Neural cell (in vitro differentiated cells): ENCODE measurements around the gene MAGI2. TPM values are rescaled to one million over a fixed set of nuclear protein-coding genes. Genes with fewer than 3 reads are reported as not detected.

Source experiments
- H2AFZ ChIP-seq: fragments of 200-600, 300-800 bp; sonication (generic), shearing (Covaris generic); 2 replicates; pipeline ENCODE4 v1.6.0; 2014; ENCODE audit warnings: low read depth, mild to moderate bottlenecking, antibody characterized with exemption, low read length, moderate library complexity
- H3F3A ChIP-seq: fragments of 200-600 bp; shearing (Covaris generic); 2 replicates; pipeline ENCODE4 v1.6.1; 2016; ENCODE audit warnings: mild to moderate bottlenecking, moderate library complexity, mixed read lengths, antibody characterized with exemption, low read length; ENCODE audit not compliant: insufficient read depth, poor library complexity, severe bottlenecking
- H3K27ac ChIP-seq: fragments of 200-600, 300-800 bp; sonication (generic), shearing (Covaris generic); 2 replicates; pipeline ENCODE4 v1.5.1; 2014; ENCODE audit warnings: mild to moderate bottlenecking, low read length, moderate library complexity
- H3K27me3 ChIP-seq: fragments of 300-800, 200-600 bp; sonication (generic), shearing (Covaris generic); 2 replicates; pipeline ENCODE4 v1.6.0; 2014; ENCODE audit warnings: mild to moderate bottlenecking, low read depth, low read length, moderate library complexity; ENCODE audit not compliant: insufficient read depth
- H3K36me3 ChIP-seq: fragments of 300-800, 200-600 bp; sonication (generic), shearing (Covaris generic); 2 replicates; pipeline ENCODE4 v1.5.1; 2014; ENCODE audit warnings: mild to moderate bottlenecking, antibody characterized with exemption, low read length, moderate library complexity; ENCODE audit not compliant: insufficient read depth
- H3K4me2 ChIP-seq: fragments of 300-800, 200-600 bp; sonication (generic), shearing (Covaris generic); 2 replicates; pipeline ENCODE4 v1.6.0; 2014; ENCODE audit warnings: mild to moderate bottlenecking, low read length
- H3K4me3 ChIP-seq: fragments of 300-800, 200-600 bp; sonication (generic), shearing (Covaris generic); 2 replicates; pipeline ENCODE4 v1.5.1; 2014; ENCODE audit warnings: mild to moderate bottlenecking, low read length, moderate library complexity
- H3K79me2 ChIP-seq: fragments of 200-600 bp; shearing (Covaris generic); replicated peaks from 2 replicates; pipeline ENCODE4 v1.6.0; 2014; ENCODE audit warnings: mild to moderate bottlenecking, low read length, moderate library complexity; ENCODE audit not compliant: insufficient read depth
- H3K9ac ChIP-seq: fragments of 300-800, 200-600 bp; sonication (generic), shearing (Covaris generic); 2 replicates; pipeline ENCODE4 v1.6.1; 2016; ENCODE audit warnings: mild to moderate bottlenecking, low read length, mixed read lengths
- H3K9me2 ChIP-seq: fragments of 200-600 bp; shearing (Covaris generic); 2 replicates; pipeline ENCODE4 v1.6.1; 2016; ENCODE audit warnings: mild to moderate bottlenecking, low read length, mixed read lengths; ENCODE audit not compliant: insufficient read depth
- H3K9me3 ChIP-seq: fragments of 200-600, 300-800 bp; sonication (generic), shearing (Covaris generic); 2 replicates; pipeline ENCODE4 v1.6.1; 2016; ENCODE audit warnings: mild to moderate bottlenecking, mixed run types, low read length, moderate library complexity, mixed read lengths
- H4K20me1 ChIP-seq: fragments of 200-600 bp; shearing (Covaris generic); 2 replicates; pipeline ENCODE4 v1.6.1; 2016; ENCODE audit warnings: mild to moderate bottlenecking, mixed run types; ENCODE audit not compliant: insufficient read depth
- CTCF ChIP-seq: fragments of 450-650 bp; IDR thresholded peaks from 2 replicates; pipeline ENCODE4 v1.5.1; 2014; ENCODE audit warnings: antibody characterized with exemption, mild to moderate bottlenecking, moderate library complexity; ENCODE audit not compliant: poor library complexity, severe bottlenecking
- EP300 ChIP-seq: fragments of 450-650 bp; conservative IDR thresholded peaks from 2 replicates; pipeline ENCODE4 v1.6.1; 2014; ENCODE audit warnings: antibody characterized with exemption, mild to moderate bottlenecking, moderate library complexity; ENCODE audit not compliant: poor library complexity, severe bottlenecking
- EZH2 ChIP-seq: fragments of 200-600, 300-800 bp; shearing (Covaris generic), sonication (generic); IDR thresholded peaks from 2 replicates; pipeline ENCODE4 v1.6.1; 2014; ENCODE audit warnings: antibody characterized with exemption, low read length, borderline replicate concordance, mild to moderate bottlenecking; ENCODE audit not compliant: insufficient read depth, poor library complexity, severe bottlenecking
- MXI1 ChIP-seq: fragments of 450-650 bp; conservative IDR thresholded peaks from 2 replicates; pipeline ENCODE4 v1.6.1; 2014; ENCODE audit warnings: antibody characterized with exemption, mild to moderate bottlenecking; ENCODE audit not compliant: poor library complexity, severe bottlenecking
- POLR2AphosphoS5 ChIP-seq: IDR thresholded peaks from 2 replicates; pipeline ENCODE4 v1.6.1; 2012
- RAD21 ChIP-seq: fragments of 450-650 bp; conservative IDR thresholded peaks from 2 replicates; pipeline ENCODE4 v1.6.1; 2014; ENCODE audit warnings: antibody characterized with exemption, mild to moderate bottlenecking, moderate library complexity
- REST ChIP-seq: IDR thresholded peaks from 2 replicates; pipeline ENCODE4 v1.6.1; 2012; ENCODE audit warnings: borderline replicate concordance
- SMC3 ChIP-seq: fragments of 450-650 bp; conservative IDR thresholded peaks from 2 replicates; pipeline ENCODE4 v1.6.1; 2014; ENCODE audit warnings: antibody characterized with exemption, mild to moderate bottlenecking, moderate library complexity; ENCODE audit not compliant: poor library complexity
- TAF1 ChIP-seq: IDR thresholded peaks from 2 replicates; pipeline ENCODE4 v1.6.1; 2012; ENCODE audit warnings: low read depth
- polyA plus RNA-seq: library from polyadenylated mRNA; depleted of rRNA; stranded (reverse); fragments of >200 nt; gene quantifications from 2 replicates; pipeline ENCODE4 v1.2.3, GENCODE V29; 2014

The MAGI2 gene
- polyA plus RNA-seq, 1 donor from 2014 or later: 19.3 TPM

GRCh38 chr7:79454361-79454960 lies 994 bp upstream of the MAGI2 start:
- H3F3A ChIP-seq: no peaks in the 10 kb centered on the region
- H3K79me2 ChIP-seq: no peaks in the 10 kb centered on the region
- H3K9me3 ChIP-seq: no peaks in the 10 kb centered on the region
- peak overlapping the region; percentile 69 for H3K4me2 ChIP-seq
- no peak overlapping the region for H3K27ac ChIP-seq
- H4K20me1 ChIP-seq: no peaks in the 10 kb centered on the region
- H3K4me3 ChIP-seq: peak overlapping the region; percentile 86
- no peaks in the 10 kb centered on the region for H3K36me3 ChIP-seq
- TF ChIP-seq RAD21: no peak
- no peak for TF ChIP-seq REST
- TF ChIP-seq POLR2AphosphoS5: no peak
- no peak for TF ChIP-seq SMC3
- no peak for TF ChIP-seq TAF1
- no peak for TF ChIP-seq EZH2
- no peak for TF ChIP-seq MXI1
- no peak for TF ChIP-seq EP300
- TF ChIP-seq CTCF: no peak
- H2AFZ ChIP-seq: peak overlapping the region; percentile 48
- peaks cover 35% of the 10 kb centered on the region for H3K27me3 ChIP-seq
- peak overlapping the region; percentile 70 for H3K9ac ChIP-seq
- H3K9me2 ChIP-seq: no peaks in the 10 kb centered on the region

- no peaks in the 10 kb centered on the region for H3K9me2 ChIP-seq
- H3K27me3 ChIP-seq: peaks cover 35% of the 10 kb centered on the region
- H3K9me3 ChIP-seq: no peaks in the 10 kb centered on the region
- H3K79me2 ChIP-seq: no peaks in the 10 kb centered on the region
- peak overlapping the region; percentile 86 for H3K4me3 ChIP-seq
- no peaks in the 10 kb centered on the region for H3F3A ChIP-seq
- H4K20me1 ChIP-seq: no peaks in the 10 kb centered on the region
- H3K27ac ChIP-seq: no peak overlapping the region
- TF ChIP-seq EZH2 (no peak), EP300 (no peak), MXI1 (no peak), POLR2AphosphoS5 (no peak), RAD21 (no peak), REST (no peak), SMC3 (no peak)
- H3K4me2 ChIP-seq: peak overlapping the region; percentile 69
- peak overlapping the region; percentile 48 for H2AFZ ChIP-seq
- peak overlapping the region; percentile 70 for H3K9ac ChIP-seq
- no peaks in the 10 kb centered on the region for H3K36me3 ChIP-seq
Observed at GRCh38 chr7:79453266-79453557, 255 bp downstream of the MAGI2 start.
